Suppressor macrophage treated with lipopolysaccharide for 1 hour (primary cell): ENCODE data around the gene ATP2B2.
"Not testable (repeated sequence)": the region's sequence is repeated elsewhere in the genome, so short reads cannot be mapped to it uniquely, and the experiment has no call there.

Source experiments
- DNase-seq, 3 donors: peaks; one replicate each; pipeline ENCODE4 v3.0.0-alpha.2; 2020 to 2022

ATP2B2 gene

GRCh38 chr3:10397879-10398278 lies 107.5 kb downstream of the ATP2B2 start:
- DNase-seq, result no peak

GRCh38 chr3:10396931-10397330 lies 108.5 kb downstream of the ATP2B2 start:
- DNase-seq, result no peak

GRCh38 chr3:10396083-10396482 lies 109.3 kb downstream of the ATP2B2 start:
- no peak for DNase-seq

GRCh38 chr3:10395671-10396070 lies 109.7 kb downstream of the ATP2B2 start:
- no peak for DNase-seq

GRCh38 chr3:10395196-10395595 lies 110.2 kb downstream of the ATP2B2 start:
- DNase-seq, result no peak

GRCh38 chr3:10394491-10395025 lies 110.8 kb downstream of the ATP2B2 start:
- DNase-seq, result no peak

GRCh38 chr3:10393514-10393913 lies 111.9 kb downstream of the ATP2B2 start:
- DNase-seq, result no peak

- no peak for DNase-seq
These were observed 112.4 kb downstream of the ATP2B2 start for GRCh38 chr3:10392906-10393461.

- DNase-seq, result no peak
These were observed 113.1 kb downstream of the ATP2B2 start for GRCh38 chr3:10392244-10392643.

GRCh38 chr3:10391391-10391790 lies 114.0 kb downstream of the ATP2B2 start:
- no peak for DNase-seq

GRCh38 chr3:10390641-10391373 lies 114.6 kb downstream of the ATP2B2 start:
- no peak for DNase-seq

GRCh38 chr3:10389995-10390394 lies 115.4 kb downstream of the ATP2B2 start:
- peak; percentile 72 to 82 (median 73) for DNase-seq

- no peak for DNase-seq
These were observed 116.0 kb downstream of the ATP2B2 start for GRCh38 chr3:10389339-10389738.

- DNase-seq, result no peak
These were observed 117.3 kb downstream of the ATP2B2 start for GRCh38 chr3:10387881-10388609.

- DNase-seq, result no peak
These were observed 119.3 kb downstream of the ATP2B2 start for GRCh38 chr3:10386121-10386520.

GRCh38 chr3:10384541-10385360 lies 120.6 kb downstream of the ATP2B2 start:
- no peak for DNase-seq

GRCh38 chr3:10383850-10384248 lies 121.5 kb downstream of the ATP2B2 start:
- no peak for DNase-seq

- no peak for DNase-seq
These were observed 122.2 kb downstream of the ATP2B2 start for GRCh38 chr3:10382892-10383849.

- DNase-seq, result not testable (repeated sequence)
These were observed 122.9 kb downstream of the ATP2B2 start for GRCh38 chr3:10382445-10382844.

GRCh38 chr3:10381336-10381735 lies 124.0 kb downstream of the ATP2B2 start:
- DNase-seq, result no peak

GRCh38 chr3:10380906-10381305 lies 124.5 kb downstream of the ATP2B2 start:
- DNase-seq, result peak in 2 of 3 donors; percentile 26

GRCh38 chr3:10379961-10380360 lies 125.4 kb downstream of the ATP2B2 start:
- no peak for DNase-seq
